SHP77 treated with DMSO at 0.1 percent for 48 hours (cell line): ENCODE results near the gene RILPL1.
"Not testable (repeated sequence)": the region's sequence is repeated elsewhere in the genome, so short reads cannot be mapped to it uniquely, and the experiment has no call there.

Experiments
- DNase-seq: peaks from one replicate; lab custom pipeline; 2025; lab: John Stamatoyannopoulos, UW

Gene RILPL1

GRCh38 chr12:123494124-123494851 is 39.2 kb downstream of the RILPL1 start:
- no peak for DNase-seq

GRCh38 chr12:123492339-123493039 is 41.0 kb downstream of the RILPL1 start:
- DNase-seq: not testable (repeated sequence)

GRCh38 chr12:123491481-123491880 is 42.0 kb downstream of the RILPL1 start:
- no peak for DNase-seq

- DNase-seq: no peak
Observed at GRCh38 chr12:123491056-123491455, 42.5 kb downstream of the RILPL1 start.

- DNase-seq: no peak
Observed at GRCh38 chr12:123490089-123490488, 43.4 kb downstream of the RILPL1 start.

- DNase-seq: no peak
Observed at GRCh38 chr12:123489580-123489979, 43.9 kb downstream of the RILPL1 start.

- no peak for DNase-seq
Observed at GRCh38 chr12:123488539-123489230, 44.8 kb downstream of the RILPL1 start.

- no peak for DNase-seq
Observed at GRCh38 chr12:123487428-123487827, 46.1 kb downstream of the RILPL1 start.

- no peak for DNase-seq
Observed at GRCh38 chr12:123485756-123486155, 47.8 kb downstream of the RILPL1 start.

- no peak for DNase-seq
Observed at GRCh38 chr12:123483602-123484248, 49.8 kb downstream of the RILPL1 start.

- DNase-seq: no peak
Observed at GRCh38 chr12:123482876-123483275, 50.6 kb downstream of the RILPL1 start.

GRCh38 chr12:123481251-123481650 is 52.3 kb downstream of the RILPL1 start:
- DNase-seq: not testable (repeated sequence)

- DNase-seq: no peak
Observed at GRCh38 chr12:123479442-123480180, 53.9 kb downstream of the RILPL1 start.

- DNase-seq: no peak
Observed at GRCh38 chr12:123478762-123479161, 54.8 kb downstream of the RILPL1 start.

- no peak for DNase-seq
Observed at GRCh38 chr12:123478069-123478468, 55.5 kb downstream of the RILPL1 start.

- no peak for DNase-seq
Observed at GRCh38 chr12:123475246-123475703, 58.2 kb downstream of the RILPL1 start.

GRCh38 chr12:123474485-123475245 is 58.9 kb downstream of the RILPL1 start:
- no peak for DNase-seq

- DNase-seq: no peak
Observed at GRCh38 chr12:123472438-123472849, 61.1 kb downstream of the RILPL1 start.

GRCh38 chr12:123471374-123472068 is 62.0 kb downstream of the RILPL1 start:
- no peak for DNase-seq

GRCh38 chr12:123469978-123470377 is 63.5 kb downstream of the RILPL1 start:
- DNase-seq: no peak
